GM12878 (cell line): ENCODE results near the gene LRRC3. TPM values are rescaled to one million over a fixed set of nuclear protein-coding genes. Genes with fewer than 3 reads are reported as not detected.

Experiments used
- ATAC-seq: fragments of 200-7000 bp; cut with Tn5 transposase; 3 replicates; pipeline ENCODE4 v1.9.1; 2020; ENCODE audit warnings: mild to moderate bottlenecking, moderate library complexity
- BruUV-seq: library from RNA; stranded (reverse); fragments of 400-500 nt; replicated peaks from 2 replicates; lab custom pipeline; 2021; lab: Mats Ljungman, UMichigan
- CTCF ChIA-PET: fragments of 300-600 bp; sonication (Branson Sonifier 250); formaldehyde crosslinking; extraction: SDS; loops from one replicate; lab custom pipeline; 2021; ENCODE audit warnings: inconsistent platforms; lab: Yijun Ruan, JAX
- POLR2A ChIA-PET: fragments of 350-600 bp; formaldehyde crosslinking; extraction: SDS; loops from one replicate; lab custom pipeline; 2021; ENCODE audit warnings: inconsistent platforms; lab: Charles Lee
- RAD21 ChIA-PET: fragments of 300-600 bp; sonication (Branson Sonifier 250); formaldehyde crosslinking; loops from one replicate; lab custom pipeline; 2023; ENCODE audit warnings: antibody characterized with exemption; ENCODE audit not compliant: unreplicated experiment; lab: Charles Lee
- SMC1A ChIA-PET: fragments of 300-600 bp; sonication (Branson Sonifier 250); formaldehyde crosslinking; loops from one replicate; lab custom pipeline; 2023; ENCODE audit not compliant: unreplicated experiment, uncharacterized antibody; lab: Charles Lee
- DNase-seq: peaks from one replicate; pipeline ENCODE4 v3.0.0-alpha.2; 2011; ENCODE audit warnings: low read depth, low spot score
- FAIRE-seq: peaks from 3 replicates; lab custom pipeline; 2011; peaks lifted over from hg19 to GRCh38; lab: Jason Lieb, UNC
- H2AFZ ChIP-seq: 2 replicates; pipeline ENCODE4 v1.6.0; 2011; ENCODE audit warnings: low read depth, low read length, control low read depth; ENCODE audit not compliant: control insufficient read depth
- H3K27ac ChIP-seq: 2 replicates; pipeline ENCODE4 v1.5.1; 2011; ENCODE audit warnings: control low read depth; ENCODE audit not compliant: control insufficient read depth, insufficient read depth
- H3K27me3 ChIP-seq, 2 experiments: replicated peaks in 1 of 2; 2 replicates each; pipeline versions ENCODE4 v1.6.0 to v1.6.1; 2011; ENCODE audit warnings: low read length in 1 of 2; ENCODE audit not compliant: control insufficient read depth in 2 of 2, insufficient read depth in 2 of 2
- H3K36me3 ChIP-seq, 2 experiments: 2 replicates each; pipeline ENCODE4 v1.5.1; 2011; ENCODE audit warnings: low read length in 1 of 2; ENCODE audit not compliant: control insufficient read depth in 2 of 2, insufficient read depth in 2 of 2
- H3K4me1 ChIP-seq: 2 replicates; pipeline ENCODE4 v1.6.1; 2011; ENCODE audit warnings: mild to moderate bottlenecking, low read length, moderate library complexity, mixed read lengths; ENCODE audit not compliant: control insufficient read depth, insufficient read depth
- H3K4me2 ChIP-seq: 2 replicates; pipeline ENCODE4 v1.6.0; 2011; ENCODE audit warnings: control low read depth; ENCODE audit not compliant: control insufficient read depth, insufficient read depth
- H3K4me3 ChIP-seq: fragments of 200-600 bp; sonication (generic); 2 replicates; pipeline ENCODE4 v1.5.1; 2016
- H3K79me2 ChIP-seq: 2 replicates; pipeline ENCODE4 v1.6.0; 2011; ENCODE audit warnings: low read length; ENCODE audit not compliant: control insufficient read depth, insufficient read depth
- H3K9ac ChIP-seq: 2 replicates; pipeline ENCODE4 v1.8.0; 2011; ENCODE audit warnings: low read length, control low read depth, mixed read lengths; ENCODE audit not compliant: control insufficient read depth, insufficient read depth
- H3K9me3 ChIP-seq: replicated peaks from 3 replicates; pipeline ENCODE4 v1.5.1; 2011; ENCODE audit warnings: mild to moderate bottlenecking, low read length; ENCODE audit not compliant: control insufficient read depth, insufficient read depth
- H4K20me1 ChIP-seq: 2 replicates; pipeline ENCODE4 v1.6.0; 2011; ENCODE audit not compliant: control insufficient read depth, insufficient read depth
- CBX5 ChIP-seq: sonication (generic); IDR thresholded peaks from 2 replicates; pipeline ENCODE4 v1.6.1; 2016; ENCODE audit warnings: low read depth, moderate library complexity, mild to moderate bottlenecking, inconsistent platforms
- CHD1 ChIP-seq: IDR thresholded peaks from 2 replicates; pipeline ENCODE4 v1.6.1; 2012; ENCODE audit warnings: low read depth, low read length, improper control_type of control experiment
- EP300 ChIP-seq, 2 experiments: fragments of 150-350 bp in 1 of 2; IDR thresholded peaks; 2 replicates each; pipeline ENCODE4 v1.6.1; 2011 to 2012; ENCODE audit warnings: low read depth in 2 of 2, low read length in 2 of 2, borderline replicate concordance in 1 of 2, improper control_type of control experiment in 1 of 2, inconsistent platforms in 1 of 2; ENCODE audit not compliant: control insufficient read depth in 1 of 2
- IKZF1 ChIP-seq: fragments of 450-650 bp; conservative IDR thresholded peaks from 2 replicates; pipeline ENCODE4 v1.6.1; 2017; ENCODE audit warnings: antibody characterized with exemption, mild to moderate bottlenecking
- KLF5 ChIP-seq: fragments of 450-650 bp; IDR thresholded peaks from 2 replicates; pipeline ENCODE4 v1.6.1; 2014; ENCODE audit warnings: mild to moderate bottlenecking; ENCODE audit not compliant: partially characterized antibody
- PAX5 ChIP-seq: IDR thresholded peaks from 2 replicates; pipeline ENCODE4 v1.6.1; 2011; ENCODE audit warnings: low read depth, low read length, borderline replicate concordance
- RCOR1 ChIP-seq: conservative IDR thresholded peaks from 2 replicates; pipeline ENCODE4 v1.6.1; 2012; ENCODE audit warnings: low read depth, low read length, improper control_type of control experiment
- TCF7 ChIP-seq: IDR thresholded peaks from 2 replicates; pipeline ENCODE4 v1.6.1; 2014; ENCODE audit warnings: antibody characterized with exemption, borderline replicate concordance
- ZZZ3 ChIP-seq: IDR thresholded peaks from 2 replicates; pipeline ENCODE4 v1.6.1; 2011; ENCODE audit warnings: low read depth; ENCODE audit not compliant: control insufficient read depth, insufficient read length
- WGBS: methylation state at CpG from one replicate; pipeline ENCODE4 v1.1.6; 2016; ENCODE audit warnings: low lambda C conversion rate; ENCODE audit not compliant: insufficient replicate concordance, insufficient coverage; ENCODE audit errors: missing lambda C conversion rate; 5-methylcytosine and 5-hydroxymethylcytosine counted together
- in situ Hi-C: fragments of 300-500 bp; cut with MboI; formaldehyde crosslinking; loops from 9 replicates; pipeline ENCODE4 v1.14.3; 2018; ENCODE audit warnings: mixed read lengths
- intact Hi-C: fragments of 100-400 bp; cut with micrococcal nuclease; formaldehyde crosslinking; loops from one replicate; pipeline ENCODE4 v1.14.2; 2022; ENCODE audit not compliant: unreplicated experiment
- polyA plus RNA-seq, 11 experiments: library from polyadenylated mRNA; depleted of rRNA in 4 of 11; unstranded in 6 of 11; stranded (reverse) in 5 of 11; fragments of >200 nt; fragmentation: Nextera tagmentation in 4 of 11; fragmentation: Illumina TruSeq in 1 of 11; extraction: Ambion mirVana in 4 of 11; extraction: Trizol in 1 of 11; gene quantifications; 1 replicate in 1 of 11; 2 replicates in 10 of 11; pipeline versions ENCODE4 v1.2.1 to v1.2.3, GENCODE V29; 2011 to 2016; ENCODE audit warnings: inconsistent platforms in 2 of 11, missing spikeins in 2 of 11, low read depth in 1 of 11
- total RNA-seq, 4 experiments: library from RNA; depleted of rRNA in 3 of 4; stranded (reverse); fragments of >200 nt in 3 of 4; fragmentation: Illumina TruSeq in 1 of 4; extraction: Trizol in 1 of 4; gene quantifications; 2 replicates each; pipeline versions ENCODE4 v1.2.1 to v1.2.3, GENCODE V29; 2013 to 2021
- TF ChIP-seq, protein P1 (sequence below): IDR thresholded peaks from 2 replicates; pipeline ENCODE4 v1.6.1; 2012; ENCODE audit warnings: improper control_type of control experiment, low read depth, low read length; ENCODE audit not compliant: insufficient replicate concordance
- TF ChIP-seq, protein P2 (sequence below): fragments of 450-650 bp; IDR thresholded peaks from 2 replicates; pipeline ENCODE4 v1.6.1; 2017; ENCODE audit warnings: borderline replicate concordance
- TF ChIP-seq, protein P3 (sequence below): IDR thresholded peaks from 2 replicates; pipeline ENCODE4 v1.6.1; 2011; ENCODE audit warnings: mild to moderate bottlenecking, low read depth, low read length, moderate library complexity; ENCODE audit not compliant: insufficient replicate concordance

The LRRC3 gene
- total and polyA plus RNA-seq, 10 of the 15 experiments (the other 5 are each of a cell fraction or from before 2014, with no cell fraction given): 0.02 to 0.31 (median 0.09) TPM; not detected in 1

DNA sequence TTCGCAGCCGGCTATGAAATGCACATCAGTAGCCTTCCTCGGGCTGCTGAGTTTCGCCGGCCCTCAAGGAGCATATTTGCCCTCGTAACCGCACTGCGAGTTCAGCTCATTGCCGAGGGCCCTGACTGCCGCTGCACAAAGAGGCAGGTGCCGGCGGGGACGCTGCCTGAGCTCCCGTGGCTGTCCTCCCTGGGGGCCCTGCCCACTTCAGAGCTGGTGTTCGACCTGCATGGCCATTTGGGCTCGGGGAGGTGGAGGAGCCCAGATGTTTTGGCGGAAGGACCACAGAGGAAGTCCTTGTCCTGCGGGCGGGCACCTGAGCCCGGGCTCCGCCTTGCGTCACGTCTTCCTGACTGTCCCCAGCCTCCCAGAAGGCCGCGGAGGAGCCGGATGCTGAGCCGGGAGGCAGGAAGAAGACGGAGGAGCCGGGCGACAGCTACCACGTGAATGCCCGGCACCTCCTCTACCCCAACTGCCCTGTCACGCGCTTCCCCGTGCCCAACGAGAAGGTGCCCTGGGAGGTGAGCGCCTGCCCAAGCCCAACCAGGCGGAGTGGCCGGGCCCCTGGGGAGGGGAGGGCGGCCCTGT, 29.9 kb upstream of the LRRC3 start:
- POLR2A ChIA-PET: no interaction called here
- BruUV-seq: no TSS peak
- H2AFZ ChIP-seq: no peak overlapping the region

More for the DNA sequence above, 29.9 kb upstream of the LRRC3 start:
- Histone ChIP-seq H3K9me3 (peaks cover 5% of the 10 kb centered on the region; the same call in 1 of the 3 replicates), H3K27ac (no peak overlapping the region), H3K27me3 (no peaks in the 10 kb centered on the region), H3K36me3 (no peaks in the 10 kb centered on the region), H3K4me1 (no peaks in the 10 kb centered on the region; the same call in 1 of the 2 replicates), H3K4me3 (no peak overlapping the region), H3K79me2 (no peaks in the 10 kb centered on the region), H3K9ac (no peak overlapping the region), H3K4me2 (no peak overlapping the region), H4K20me1 (no peaks in the 10 kb centered on the region)
- TF ChIP-seq KLF5 (no peak), EP300 (IDR thresholded peaks at IDR 0.05; ENCODE audit: borderline replicate concordance in 1 of 2, control insufficient read depth in 1 of 2, low read depth in 2 of 2, low read length in 2 of 2) (no peak), TCF7 (no peak), PAX5 (no peak), CBX5 (no peak), RCOR1 (no peak), CHD1 (no peak), ZZZ3 (no peak), IKZF1 (no peak)
- TF ChIP-seq, protein P1, sequence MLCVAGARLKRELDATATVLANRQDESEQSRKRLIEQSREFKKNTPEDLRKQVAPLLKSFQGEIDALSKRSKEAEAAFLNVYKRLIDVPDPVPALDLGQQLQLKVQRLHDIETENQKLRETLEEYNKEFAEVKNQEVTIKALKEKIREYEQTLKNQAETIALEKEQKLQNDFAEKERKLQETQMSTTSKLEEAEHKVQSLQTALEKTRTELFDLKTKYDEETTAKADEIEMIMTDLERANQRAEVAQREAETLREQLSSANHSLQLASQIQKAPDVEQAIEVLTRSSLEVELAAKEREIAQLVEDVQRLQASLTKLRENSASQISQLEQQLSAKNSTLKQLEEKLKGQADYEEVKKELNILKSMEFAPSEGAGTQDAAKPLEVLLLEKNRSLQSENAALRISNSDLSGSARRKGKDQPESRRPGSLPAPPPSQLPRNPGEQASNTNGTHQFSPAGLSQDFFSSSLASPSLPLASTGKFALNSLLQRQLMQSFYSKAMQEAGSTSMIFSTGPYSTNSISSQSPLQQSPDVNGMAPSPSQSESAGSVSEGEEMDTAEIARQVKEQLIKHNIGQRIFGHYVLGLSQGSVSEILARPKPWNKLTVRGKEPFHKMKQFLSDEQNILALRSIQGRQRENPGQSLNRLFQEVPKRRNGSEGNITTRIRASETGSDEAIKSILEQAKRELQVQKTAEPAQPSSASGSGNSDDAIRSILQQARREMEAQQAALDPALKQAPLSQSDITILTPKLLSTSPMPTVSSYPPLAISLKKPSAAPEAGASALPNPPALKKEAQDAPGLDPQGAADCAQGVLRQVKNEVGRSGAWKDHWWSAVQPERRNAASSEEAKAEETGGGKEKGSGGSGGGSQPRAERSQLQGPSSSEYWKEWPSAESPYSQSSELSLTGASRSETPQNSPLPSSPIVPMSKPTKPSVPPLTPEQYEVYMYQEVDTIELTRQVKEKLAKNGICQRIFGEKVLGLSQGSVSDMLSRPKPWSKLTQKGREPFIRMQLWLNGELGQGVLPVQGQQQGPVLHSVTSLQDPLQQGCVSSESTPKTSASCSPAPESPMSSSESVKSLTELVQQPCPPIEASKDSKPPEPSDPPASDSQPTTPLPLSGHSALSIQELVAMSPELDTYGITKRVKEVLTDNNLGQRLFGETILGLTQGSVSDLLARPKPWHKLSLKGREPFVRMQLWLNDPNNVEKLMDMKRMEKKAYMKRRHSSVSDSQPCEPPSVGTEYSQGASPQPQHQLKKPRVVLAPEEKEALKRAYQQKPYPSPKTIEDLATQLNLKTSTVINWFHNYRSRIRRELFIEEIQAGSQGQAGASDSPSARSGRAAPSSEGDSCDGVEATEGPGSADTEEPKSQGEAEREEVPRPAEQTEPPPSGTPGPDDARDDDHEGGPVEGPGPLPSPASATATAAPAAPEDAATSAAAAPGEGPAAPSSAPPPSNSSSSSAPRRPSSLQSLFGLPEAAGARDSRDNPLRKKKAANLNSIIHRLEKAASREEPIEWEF: no peak
- TF ChIP-seq, protein P2, sequence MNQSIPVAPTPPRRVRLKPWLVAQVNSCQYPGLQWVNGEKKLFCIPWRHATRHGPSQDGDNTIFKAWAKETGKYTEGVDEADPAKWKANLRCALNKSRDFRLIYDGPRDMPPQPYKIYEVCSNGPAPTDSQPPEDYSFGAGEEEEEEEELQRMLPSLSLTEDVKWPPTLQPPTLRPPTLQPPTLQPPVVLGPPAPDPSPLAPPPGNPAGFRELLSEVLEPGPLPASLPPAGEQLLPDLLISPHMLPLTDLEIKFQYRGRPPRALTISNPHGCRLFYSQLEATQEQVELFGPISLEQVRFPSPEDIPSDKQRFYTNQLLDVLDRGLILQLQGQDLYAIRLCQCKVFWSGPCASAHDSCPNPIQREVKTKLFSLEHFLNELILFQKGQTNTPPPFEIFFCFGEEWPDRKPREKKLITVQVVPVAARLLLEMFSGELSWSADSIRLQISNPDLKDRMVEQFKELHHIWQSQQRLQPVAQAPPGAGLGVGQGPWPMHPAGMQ: no peak
- TF ChIP-seq, protein P3, sequence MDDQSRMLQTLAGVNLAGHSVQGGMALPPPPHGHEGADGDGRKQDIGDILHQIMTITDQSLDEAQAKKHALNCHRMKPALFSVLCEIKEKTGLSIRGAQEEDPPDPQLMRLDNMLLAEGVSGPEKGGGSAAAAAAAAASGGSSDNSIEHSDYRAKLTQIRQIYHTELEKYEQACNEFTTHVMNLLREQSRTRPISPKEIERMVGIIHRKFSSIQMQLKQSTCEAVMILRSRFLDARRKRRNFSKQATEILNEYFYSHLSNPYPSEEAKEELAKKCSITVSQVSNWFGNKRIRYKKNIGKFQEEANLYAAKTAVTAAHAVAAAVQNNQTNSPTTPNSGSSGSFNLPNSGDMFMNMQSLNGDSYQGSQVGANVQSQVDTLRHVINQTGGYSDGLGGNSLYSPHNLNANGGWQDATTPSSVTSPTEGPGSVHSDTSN: no peak
- no peak for FAIRE-seq
- ATAC-seq: no peak
- CTCF ChIA-PET: no interaction called here
- WGBS: 86% methylated on average over 40 of the region's 40 CpGs
- RAD21 ChIA-PET: no interaction called here
- in situ Hi-C loops (loop anchor here (5.0 kb wide), 1 partner anchor 73 kb away; the partner anchor contains the start of gene TRPM2), intact Hi-C loops (no loop called here)
- DNase-seq: no peak
- SMC1A ChIA-PET: no interaction called here
